Skeletal muscle cell (primary cell): ENCODE measurements around the gene SLC25A36.
"Not testable (repeated sequence)": the region's sequence is repeated elsewhere in the genome, so short reads cannot be mapped to it uniquely, and the experiment has no call there.

Experiments
- DNase-seq: peaks from one replicate; pipeline ENCODE4 v3.0.0-alpha.2; 2010; ENCODE audit warnings: low read depth
- H3K4me3 ChIP-seq: 2 replicates; pipeline ENCODE4 v1.5.1; 2011; ENCODE audit warnings: low read depth, mild to moderate bottlenecking, control low read depth, low read length, moderate library complexity

SLC25A36 gene

GRCh38 chr3:140929446-140929845 lies 12.2 kb upstream of the SLC25A36 start:
- no peak overlapping the region for H3K4me3 ChIP-seq
- DNase-seq, result no peak

DNA sequence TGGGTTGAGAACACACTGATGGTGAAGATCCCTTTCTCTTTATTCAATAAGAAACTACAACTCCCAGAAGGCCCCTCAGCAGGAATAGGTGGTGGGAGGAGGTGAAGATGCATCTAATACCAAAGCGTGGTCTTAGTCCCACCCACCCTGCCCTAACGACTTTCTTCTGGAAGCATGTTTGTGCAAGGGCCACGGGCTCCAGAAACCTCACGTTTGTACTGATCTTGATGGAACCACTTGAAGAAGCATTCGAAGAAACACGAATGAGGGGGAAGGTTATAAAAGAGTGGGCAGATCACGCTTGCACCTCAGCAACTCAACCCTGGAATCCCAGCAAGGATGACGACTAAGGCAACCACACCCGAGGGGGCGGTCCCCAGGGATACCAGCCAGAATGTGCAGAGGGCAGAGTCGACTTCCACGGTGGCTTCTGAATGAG lies 10.6 kb upstream of the SLC25A36 start:
- H3K4me3 ChIP-seq, result no peak overlapping the region
- no peak for DNase-seq

- no peak for DNase-seq
Observed at GRCh38 chr3:140931801-140932200, 9.8 kb upstream of the SLC25A36 start.

GRCh38 chr3:140933109-140933508 lies 8.5 kb upstream of the SLC25A36 start:
- H3K4me3 ChIP-seq, result no peak overlapping the region
- no peak for DNase-seq

More at GRCh38 chr3:140931801-140932200, 9.8 kb upstream of the SLC25A36 start:
- no peak overlapping the region for H3K4me3 ChIP-seq

DNA sequence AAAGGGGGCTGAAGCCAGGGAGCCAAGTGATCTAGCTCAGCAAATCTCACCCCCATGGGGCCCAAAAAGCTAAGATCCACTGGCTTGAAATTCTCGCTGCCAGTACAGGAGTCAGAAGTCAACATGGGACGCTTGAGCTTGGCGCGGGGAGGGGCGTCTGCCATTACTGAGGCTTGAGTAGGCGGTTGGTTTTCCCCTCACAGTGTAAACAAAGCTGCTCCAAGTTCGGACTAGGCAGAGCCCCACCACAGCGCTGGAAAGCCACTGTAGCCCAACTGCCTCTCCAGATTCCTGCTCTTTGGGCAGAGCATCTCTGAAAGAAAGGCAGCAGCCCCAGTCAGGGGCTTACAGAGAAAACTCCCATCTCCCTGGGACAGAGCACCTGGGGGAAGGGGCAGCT lies 8.1 kb upstream of the SLC25A36 start:
- no peak overlapping the region for H3K4me3 ChIP-seq
- no peak for DNase-seq

DNA sequence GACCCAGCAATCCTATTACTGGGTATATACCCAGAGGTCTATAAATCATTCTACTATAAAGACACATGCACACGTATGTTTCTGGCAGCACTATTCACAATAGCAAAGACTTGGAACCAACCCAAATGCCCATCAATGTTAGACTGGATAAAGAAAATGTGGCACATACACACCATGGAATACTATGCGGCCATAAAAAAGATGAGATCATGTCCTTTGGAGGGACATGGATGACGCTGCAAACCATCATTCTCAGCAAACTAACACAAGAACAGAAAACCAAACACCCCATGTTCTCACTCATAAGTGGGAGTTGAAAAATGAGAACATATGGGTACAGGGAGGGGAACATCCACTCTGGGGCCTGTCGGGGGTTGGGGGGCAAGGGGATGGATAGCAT lies 2.3 kb upstream of the SLC25A36 start:
- DNase-seq, H3K4me3 ChIP-seq: not testable (repeated sequence)

GRCh38 chr3:140941090-140941433 lies 574 bp upstream of the SLC25A36 start:
- DNase-seq, result no peak
- H3K4me3 ChIP-seq, result peak overlapping the region; percentile 93

- DNase-seq, result peak; percentile 24
- peak overlapping the region; percentile 93 for H3K4me3 ChIP-seq
Observed at GRCh38 chr3:140942221-140943104, 827 bp downstream of the SLC25A36 start.

DNA sequence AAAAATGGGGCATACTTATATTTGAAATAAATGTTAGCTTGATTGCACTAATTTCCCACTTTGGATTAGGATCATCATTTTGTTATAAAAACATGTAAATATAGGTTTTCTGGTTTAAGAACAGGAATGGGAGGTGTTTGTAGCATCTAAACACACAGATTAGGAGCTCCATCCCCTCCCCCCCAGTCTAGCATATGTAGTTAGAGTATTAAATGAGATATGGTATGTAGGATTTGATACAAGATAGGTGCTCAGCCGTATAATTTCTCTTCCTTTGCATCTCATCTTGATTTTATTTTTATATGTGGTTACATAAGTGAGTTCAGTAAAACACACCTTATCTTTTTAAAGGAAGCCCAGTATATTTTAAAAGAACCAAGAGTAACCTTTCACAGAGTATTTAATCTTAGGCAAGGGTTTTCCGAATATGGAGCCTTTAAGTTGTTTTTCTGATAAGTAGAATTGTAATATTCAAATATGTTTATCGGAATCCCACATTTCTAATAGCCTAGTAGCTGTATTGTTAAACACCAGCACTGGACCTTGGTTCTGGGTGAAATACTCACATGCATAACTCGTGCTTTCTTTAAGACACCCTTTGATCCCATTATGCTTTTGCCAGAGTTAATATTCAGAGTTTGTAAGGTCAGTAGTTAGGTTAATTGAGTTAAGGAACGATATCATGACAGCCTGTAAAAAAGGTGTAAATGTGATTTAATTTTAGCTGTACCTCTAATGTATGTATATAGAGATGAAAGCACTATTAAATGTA lies 2.3 kb downstream of the SLC25A36 start:
- no peak for DNase-seq
- peak overlapping the region; percentile 93 for H3K4me3 ChIP-seq

- no peak overlapping the region for H3K4me3 ChIP-seq
- no peak for DNase-seq
Observed at GRCh38 chr3:140948460-140949249, 7.0 kb downstream of the SLC25A36 start.

DNA sequence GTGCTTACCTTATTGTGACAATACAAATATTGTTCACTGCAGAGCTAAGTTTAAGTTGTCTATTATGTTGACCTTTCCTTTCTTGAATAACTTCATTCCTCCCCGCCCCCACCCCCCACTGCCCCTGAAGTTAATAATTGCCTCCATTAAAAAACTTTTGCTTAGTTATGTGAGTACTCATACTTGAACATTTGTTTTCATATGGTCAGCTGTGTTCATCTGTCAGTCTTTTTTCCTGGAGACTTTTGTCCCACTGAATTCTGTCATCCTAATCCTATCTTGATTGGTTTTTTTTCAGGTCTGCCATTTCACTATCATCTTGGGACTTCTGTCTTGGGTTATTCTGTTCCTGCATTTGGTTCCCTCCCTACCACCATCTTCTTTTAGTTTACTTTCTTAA lies 8.5 kb downstream of the SLC25A36 start:
- DNase-seq, result no peak
- no peak overlapping the region for H3K4me3 ChIP-seq

DNA sequence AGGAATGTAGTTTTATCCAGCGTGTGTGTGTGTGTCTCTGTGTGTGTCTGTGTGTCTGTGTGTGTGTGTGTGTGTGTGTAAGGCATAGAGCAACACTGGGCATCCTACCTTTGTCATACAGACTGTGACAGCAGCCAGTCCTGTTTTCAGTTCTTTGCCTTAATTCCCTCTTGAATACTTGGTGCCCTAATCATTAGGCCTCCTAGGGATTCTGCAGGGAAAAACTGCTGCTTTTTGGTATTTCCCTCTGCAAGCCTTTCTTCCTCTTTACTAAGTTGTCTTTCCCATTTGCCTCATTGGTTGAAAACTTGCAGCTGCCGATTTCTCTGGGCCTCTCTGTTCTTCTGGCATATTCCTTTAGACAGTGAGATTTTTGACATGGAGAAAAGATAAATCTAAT lies 9.2 kb downstream of the SLC25A36 start:
- DNase-seq, result no peak
- no peak overlapping the region for H3K4me3 ChIP-seq

GRCh38 chr3:140951750-140952149 lies 10.1 kb downstream of the SLC25A36 start:
- not testable (repeated sequence) for DNase-seq, H3K4me3 ChIP-seq

GRCh38 chr3:140953028-140953960 lies 11.7 kb downstream of the SLC25A36 start:
- peak; percentile 48 for DNase-seq
- no peak overlapping the region for H3K4me3 ChIP-seq

DNA sequence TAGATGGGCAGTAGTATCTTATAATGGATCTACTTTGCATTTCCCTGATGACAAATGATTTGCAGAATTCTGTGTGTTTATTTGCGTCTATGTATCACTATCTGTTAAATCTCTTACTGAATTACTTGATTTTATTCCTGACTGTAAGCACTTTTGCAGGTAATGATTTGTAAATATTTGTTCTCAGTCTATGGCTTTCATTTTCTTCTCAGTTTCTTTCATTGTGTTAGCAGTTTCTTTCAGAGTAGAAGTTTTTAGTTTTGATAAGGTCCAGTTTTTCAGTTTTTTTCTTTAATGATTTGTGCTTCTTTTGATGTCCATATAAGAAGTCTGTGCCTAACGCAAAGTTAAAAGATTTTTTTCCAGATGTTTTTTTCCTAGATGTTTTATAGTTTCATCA lies 12.9 kb downstream of the SLC25A36 start:
- DNase-seq, result no peak
- no peak overlapping the region for H3K4me3 ChIP-seq

DNA sequence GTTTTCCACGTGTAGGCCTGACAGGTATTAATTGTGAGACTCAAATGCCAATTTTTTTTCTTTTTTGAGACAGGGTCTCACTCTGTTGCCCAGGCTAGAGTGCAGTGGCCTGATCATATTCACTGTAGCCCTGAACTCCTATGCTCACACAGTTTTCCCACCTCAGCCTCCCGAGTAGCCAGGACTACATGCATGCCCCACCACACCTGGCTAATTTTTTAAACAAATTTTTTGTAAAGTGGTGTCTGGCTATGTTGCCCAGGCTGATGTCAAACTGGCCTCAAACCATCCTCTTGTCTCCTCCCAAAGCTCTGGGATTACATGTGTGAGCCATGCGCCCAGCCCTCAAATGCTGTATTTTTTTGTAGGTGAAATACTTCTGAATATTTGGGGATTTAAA lies 14.0 kb downstream of the SLC25A36 start:
- DNase-seq, result no peak
- H3K4me3 ChIP-seq, result no peak overlapping the region

GRCh38 chr3:140956058-140956835 lies 14.6 kb downstream of the SLC25A36 start:
- H3K4me3 ChIP-seq, result no peak overlapping the region
- no peak for DNase-seq

- no peak overlapping the region for H3K4me3 ChIP-seq
- DNase-seq, result no peak
Observed at GRCh38 chr3:140972833-140973232, 31.2 kb downstream of the SLC25A36 start.
